ENCODE data around the gene GRB10.

GRCh38 chr7:50766849-50767207, 15.9 kb downstream of the GRB10 start:
- TF ChIP-seq POLR2A (IDR thresholded peaks at IDR 0.05; ENCODE audit: control extremely low read depth in 1 of 2, low read depth in 2 of 2, low read length in 2 of 2), result no peak
- no peak for TF ChIP-seq CTCF (IDR thresholded peaks at IDR 0.05; ENCODE audit: control extremely low read depth in 1 of 3, insufficient read depth in 1 of 3, low read depth in 1 of 3, low read length in 3 of 3)
- no peak for TF ChIP-seq CEBPB (IDR thresholded peaks at IDR 0.05; ENCODE audit: low read depth, low read length)
- TF ChIP-seq ZNF274 (IDR thresholded peaks at IDR 0.05; ENCODE audit: borderline replicate concordance, extremely low read depth, low read length), result no peak
- no peak for TF ChIP-seq POLR2AphosphoS5 (IDR thresholded peaks at IDR 0.05; ENCODE audit: low read depth, low read length)

Data from H1 (cell line).